ENCODE data around the gene SYP. TPM values are rescaled to one million over a fixed set of nuclear protein-coding genes. Genes with fewer than 3 reads are reported as not detected.

Gene SYP
- total and polyA plus RNA-seq, 10 of the 15 experiments (the other 5 are each of a cell fraction or from before 2014, with no cell fraction given), result 0.34 to 1.7 (median 0.74) TPM

DNA sequence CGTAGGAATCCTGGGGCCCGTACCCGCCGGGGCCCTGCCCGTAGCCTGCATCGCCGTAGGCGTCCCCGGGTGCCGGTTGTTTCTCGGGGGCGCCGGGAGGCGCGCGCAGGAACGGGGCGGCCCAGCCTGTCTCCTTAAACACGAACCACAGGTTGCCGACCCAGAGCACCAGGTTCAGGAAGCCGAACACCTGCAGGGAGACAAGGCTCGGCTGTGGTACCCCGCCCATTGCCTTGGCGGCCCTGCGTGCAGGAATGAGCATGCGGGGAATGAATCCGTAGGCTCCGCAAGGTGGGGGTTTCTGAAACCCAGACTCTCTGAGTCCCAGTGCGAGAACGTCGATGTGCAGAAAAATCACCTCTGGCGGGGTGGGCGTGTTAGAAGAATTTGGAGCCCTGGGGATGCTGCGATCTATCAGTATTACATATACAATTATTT lies 8.4 kb downstream of the SYP start (continued):
- TF ChIP-seq ZBTB4 (CRISPR knock-in tag; IDR thresholded peaks at IDR 0.05) (no peak), MYB (IDR thresholded peaks at IDR 0.05; ENCODE audit: borderline replicate concordance, low read depth, low read length) (no peak), POLR2AphosphoS2 (IDR thresholded peaks at IDR 0.05; ENCODE audit: low read depth, low read length) (no peak), FOXM1 (IDR thresholded peaks at IDR 0.05; ENCODE audit: low read depth, low read length) (no peak; the same call in 1 of the 2 replicates), EP300 (IDR thresholded peaks at IDR 0.05; ENCODE audit: borderline replicate concordance in 1 of 2, control insufficient read depth in 1 of 2, low read depth in 2 of 2, low read length in 2 of 2) (no peak), TAF1 (IDR thresholded peaks at IDR 0.05; ENCODE audit: borderline replicate concordance, low read depth, low read length) (0 out of 2 replicates have a peak, but pooled peaks have one; percentile 0), IKZF2 (IDR thresholded peaks at IDR 0.05) (no peak), RUNX3 (IDR thresholded peaks at IDR 0.05; ENCODE audit: low read length) (no peak)
- TF ChIP-seq, protein P1, sequence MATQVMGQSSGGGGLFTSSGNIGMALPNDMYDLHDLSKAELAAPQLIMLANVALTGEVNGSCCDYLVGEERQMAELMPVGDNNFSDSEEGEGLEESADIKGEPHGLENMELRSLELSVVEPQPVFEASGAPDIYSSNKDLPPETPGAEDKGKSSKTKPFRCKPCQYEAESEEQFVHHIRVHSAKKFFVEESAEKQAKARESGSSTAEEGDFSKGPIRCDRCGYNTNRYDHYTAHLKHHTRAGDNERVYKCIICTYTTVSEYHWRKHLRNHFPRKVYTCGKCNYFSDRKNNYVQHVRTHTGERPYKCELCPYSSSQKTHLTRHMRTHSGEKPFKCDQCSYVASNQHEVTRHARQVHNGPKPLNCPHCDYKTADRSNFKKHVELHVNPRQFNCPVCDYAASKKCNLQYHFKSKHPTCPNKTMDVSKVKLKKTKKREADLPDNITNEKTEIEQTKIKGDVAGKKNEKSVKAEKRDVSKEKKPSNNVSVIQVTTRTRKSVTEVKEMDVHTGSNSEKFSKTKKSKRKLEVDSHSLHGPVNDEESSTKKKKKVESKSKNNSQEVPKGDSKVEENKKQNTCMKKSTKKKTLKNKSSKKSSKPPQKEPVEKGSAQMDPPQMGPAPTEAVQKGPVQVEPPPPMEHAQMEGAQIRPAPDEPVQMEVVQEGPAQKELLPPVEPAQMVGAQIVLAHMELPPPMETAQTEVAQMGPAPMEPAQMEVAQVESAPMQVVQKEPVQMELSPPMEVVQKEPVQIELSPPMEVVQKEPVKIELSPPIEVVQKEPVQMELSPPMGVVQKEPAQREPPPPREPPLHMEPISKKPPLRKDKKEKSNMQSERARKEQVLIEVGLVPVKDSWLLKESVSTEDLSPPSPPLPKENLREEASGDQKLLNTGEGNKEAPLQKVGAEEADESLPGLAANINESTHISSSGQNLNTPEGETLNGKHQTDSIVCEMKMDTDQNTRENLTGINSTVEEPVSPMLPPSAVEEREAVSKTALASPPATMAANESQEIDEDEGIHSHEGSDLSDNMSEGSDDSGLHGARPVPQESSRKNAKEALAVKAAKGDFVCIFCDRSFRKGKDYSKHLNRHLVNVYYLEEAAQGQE (IDR thresholded peaks at IDR 0.05; ENCODE audit: low read depth, low read length), result no peak
- TF ChIP-seq, protein P2, sequence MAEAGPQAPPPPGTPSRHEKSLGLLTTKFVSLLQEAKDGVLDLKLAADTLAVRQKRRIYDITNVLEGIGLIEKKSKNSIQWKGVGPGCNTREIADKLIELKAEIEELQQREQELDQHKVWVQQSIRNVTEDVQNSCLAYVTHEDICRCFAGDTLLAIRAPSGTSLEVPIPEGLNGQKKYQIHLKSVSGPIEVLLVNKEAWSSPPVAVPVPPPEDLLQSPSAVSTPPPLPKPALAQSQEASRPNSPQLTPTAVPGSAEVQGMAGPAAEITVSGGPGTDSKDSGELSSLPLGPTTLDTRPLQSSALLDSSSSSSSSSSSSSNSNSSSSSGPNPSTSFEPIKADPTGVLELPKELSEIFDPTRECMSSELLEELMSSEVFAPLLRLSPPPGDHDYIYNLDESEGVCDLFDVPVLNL (IDR thresholded peaks at IDR 0.05; ENCODE audit: low read depth, low read length), result no peak

Data from GM12878 (cell line).